ENCODE data around the gene HPS5.

GRCh38 chr11:18253233-18253632 lies 68.7 kb downstream of the HPS5 start:
- no peak for TF ChIP-seq POLR2A (IDR thresholded peaks at IDR 0.05)
- no peak for TF ChIP-seq CTCF (IDR thresholded peaks at IDR 0.05)

Data from adrenal gland (tissue), 5 donors.